ENCODE data around the gene HSD17B12.
A peak's percentile ranks its signal among the peaks of the same experiment; 100 is the strongest.
"Not testable (repeated sequence)": the region's sequence is repeated elsewhere in the genome, so short reads cannot be mapped to it uniquely, and the experiment has no call there.

HSD17B12 gene

DNA sequence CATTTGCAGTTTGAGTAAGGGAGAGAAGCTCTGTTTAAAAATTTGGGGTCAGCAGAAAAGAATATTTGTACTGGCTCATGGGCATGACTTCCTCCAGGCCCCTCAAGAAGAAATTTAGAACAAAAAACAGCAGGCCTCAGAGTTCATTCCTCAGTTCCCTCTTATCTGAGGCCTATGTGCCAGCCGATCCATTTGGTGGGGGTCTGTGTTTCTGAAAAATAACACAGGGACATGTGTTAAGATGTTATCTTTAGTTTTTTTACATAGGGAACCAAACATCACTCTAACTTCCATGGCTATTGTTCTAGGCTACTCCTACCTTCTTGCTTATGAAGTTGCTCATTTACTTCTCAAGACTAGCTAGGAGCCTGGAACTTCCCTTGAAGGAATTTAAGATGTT, 16.2 kb upstream of the HSD17B12 start:
- in situ Hi-C loops (cut with MboI; ENCODE audit: low pct_unique_long_range_greater_than_20kb, low sequenced_read_pairs, unreplicated experiment) = no loop called here
- DNase-seq (ENCODE audit: low spot score) = no peak
- TF ChIP-seq CTCF (IDR thresholded peaks at IDR 0.05; ENCODE audit: extremely low read depth, insufficient read depth, missing control alignments) = no peak

DNA sequence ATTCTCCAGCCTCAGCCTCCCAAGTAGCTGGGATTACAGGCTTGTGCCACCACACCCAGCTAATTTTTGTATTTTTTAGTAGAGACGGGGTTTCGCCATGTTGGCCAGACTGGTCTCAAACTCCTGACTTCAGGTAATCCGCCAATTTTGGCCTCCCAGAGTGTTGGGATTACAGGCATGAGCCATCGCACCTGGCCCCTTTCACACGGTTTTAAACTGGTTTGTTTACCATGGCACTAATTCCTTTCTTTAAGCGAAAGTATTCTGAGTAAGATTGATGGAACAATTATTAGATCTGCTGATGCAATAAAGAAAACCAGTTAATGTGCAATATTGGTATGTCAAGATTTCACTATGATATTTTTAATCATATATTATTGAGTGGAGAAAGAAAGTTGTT, 9.3 kb upstream of the HSD17B12 start:
- in situ Hi-C loops (cut with MboI; ENCODE audit: low pct_unique_long_range_greater_than_20kb, low sequenced_read_pairs, unreplicated experiment) = not testable (repeated sequence)

GRCh38 chr11:43674560-43674959, 6.0 kb upstream of the HSD17B12 start:
- no peak for TF ChIP-seq CTCF (IDR thresholded peaks at IDR 0.05; ENCODE audit: extremely low read depth, insufficient read depth, missing control alignments)
- in situ Hi-C loops (cut with MboI; ENCODE audit: low pct_unique_long_range_greater_than_20kb, low sequenced_read_pairs, unreplicated experiment) = no loop called here
- no peak for DNase-seq (ENCODE audit: low spot score)

More for the DNA sequence above, 9.3 kb upstream of the HSD17B12 start:
- DNase-seq (ENCODE audit: low spot score) = not testable (repeated sequence)

GRCh38 chr11:43676933-43677332, 3.6 kb upstream of the HSD17B12 start:
- TF ChIP-seq CTCF (IDR thresholded peaks at IDR 0.05; ENCODE audit: extremely low read depth, insufficient read depth, missing control alignments) = no peak
- no peak for DNase-seq (ENCODE audit: low spot score)
- in situ Hi-C loops (cut with MboI; ENCODE audit: low pct_unique_long_range_greater_than_20kb, low sequenced_read_pairs, unreplicated experiment) = no loop called here

GRCh38 chr11:43681401-43681942, 934 bp downstream of the HSD17B12 start:
- DNase-seq (ENCODE audit: low spot score) = no peak
- TF ChIP-seq CTCF (IDR thresholded peaks at IDR 0.05; ENCODE audit: extremely low read depth, insufficient read depth, missing control alignments) = no peak
- in situ Hi-C loops (cut with MboI; ENCODE audit: low pct_unique_long_range_greater_than_20kb, low sequenced_read_pairs, unreplicated experiment) = no loop called here

- in situ Hi-C loops (cut with MboI; ENCODE audit: low pct_unique_long_range_greater_than_20kb, low sequenced_read_pairs, unreplicated experiment) = not testable (repeated sequence)
- peak; percentile 29 for DNase-seq (ENCODE audit: low spot score)
Observed at GRCh38 chr11:43682081-43682480, 1.5 kb downstream of the HSD17B12 start.

- in situ Hi-C loops (cut with MboI; ENCODE audit: low pct_unique_long_range_greater_than_20kb, low sequenced_read_pairs, unreplicated experiment) = no loop called here
- TF ChIP-seq CTCF (IDR thresholded peaks at IDR 0.05; ENCODE audit: extremely low read depth, insufficient read depth, missing control alignments) = no peak
- DNase-seq (ENCODE audit: low spot score) = no peak
Observed at GRCh38 chr11:43685440-43685839, 4.9 kb downstream of the HSD17B12 start.

DNA sequence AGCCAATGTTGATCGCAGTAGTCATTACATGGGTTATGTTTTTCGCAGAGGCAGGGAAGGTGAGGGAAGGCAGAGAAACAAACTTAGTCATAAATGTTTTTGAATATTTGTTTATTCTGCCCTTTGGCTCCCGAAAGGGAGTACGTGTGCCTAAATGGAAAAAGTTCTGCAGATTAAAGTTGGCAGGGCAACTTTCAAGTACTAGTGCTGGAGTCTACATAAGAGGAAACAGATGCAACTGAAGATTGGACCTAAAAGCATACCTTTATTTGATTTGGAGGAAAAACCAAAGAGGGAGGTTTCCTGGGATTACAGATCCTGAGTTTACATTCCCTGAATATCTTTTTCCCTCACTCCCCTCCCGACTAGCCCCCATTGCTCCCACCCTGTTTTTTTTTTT, 5.7 kb downstream of the HSD17B12 start:
- no peak for TF ChIP-seq CTCF (IDR thresholded peaks at IDR 0.05; ENCODE audit: extremely low read depth, insufficient read depth, missing control alignments)
- in situ Hi-C loops (cut with MboI; ENCODE audit: low pct_unique_long_range_greater_than_20kb, low sequenced_read_pairs, unreplicated experiment) = no loop called here
- DNase-seq (ENCODE audit: low spot score) = no peak
